Hematopoietic multipotent progenitor cell (in vitro differentiated cells): ENCODE results near the gene RPL3. TPM values are rescaled to one million over a fixed set of nuclear protein-coding genes. Genes with fewer than 3 reads are reported as not detected.

ENCODE experiments used
- DNase-seq, 3 donors: peaks; one replicate each; pipeline ENCODE4 v3.0.0-alpha.2; 2011 to 2015; ENCODE audit warnings: low read depth in 2 of 3, low spot score in 2 of 3
- total RNA-seq: library from RNA; depleted of rRNA; stranded (reverse); fragments of >200 nt; gene quantifications from one replicate; pipeline ENCODE4 v1.2.3, GENCODE V29; 2012

Gene RPL3
- total RNA-seq, 1 donor = 10,531 TPM

DNA sequence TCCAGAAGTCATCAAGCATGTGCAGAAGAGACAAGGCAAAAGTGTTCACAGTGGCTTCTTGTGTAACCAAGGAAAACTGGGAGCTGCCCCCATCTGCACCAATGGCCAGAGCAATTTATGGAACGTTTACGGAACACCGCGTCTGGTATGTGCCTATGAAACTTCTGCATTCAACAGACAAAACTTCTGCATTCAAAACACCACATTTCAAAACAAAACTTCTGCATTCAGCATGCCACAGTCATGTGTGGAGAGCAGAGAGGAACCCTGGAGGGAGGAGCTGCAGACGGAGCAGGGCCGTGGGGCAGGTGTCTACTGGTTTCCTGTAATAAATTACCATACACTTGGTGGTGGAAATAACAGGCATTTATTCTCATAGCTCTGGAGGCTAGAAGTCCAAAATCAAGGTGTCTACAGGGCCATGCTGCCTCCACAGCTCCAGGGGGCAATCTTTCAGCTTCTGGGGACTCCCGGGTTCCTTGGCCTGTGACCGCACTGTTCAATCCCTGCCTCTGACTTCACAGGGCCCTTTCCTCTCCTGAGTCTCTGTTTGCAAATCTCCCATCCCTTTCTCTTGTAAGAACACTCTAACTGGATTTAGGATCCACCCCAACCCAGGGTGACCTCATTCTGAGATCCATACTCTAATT, 32.2 kb downstream of the RPL3 start:
- peak in 2 of 3 donors; percentile 76 to 88 for DNase-seq

- DNase-seq = no peak
These were observed 34.4 kb downstream of the RPL3 start for GRCh38 chr22:39284983-39285382.

DNA sequence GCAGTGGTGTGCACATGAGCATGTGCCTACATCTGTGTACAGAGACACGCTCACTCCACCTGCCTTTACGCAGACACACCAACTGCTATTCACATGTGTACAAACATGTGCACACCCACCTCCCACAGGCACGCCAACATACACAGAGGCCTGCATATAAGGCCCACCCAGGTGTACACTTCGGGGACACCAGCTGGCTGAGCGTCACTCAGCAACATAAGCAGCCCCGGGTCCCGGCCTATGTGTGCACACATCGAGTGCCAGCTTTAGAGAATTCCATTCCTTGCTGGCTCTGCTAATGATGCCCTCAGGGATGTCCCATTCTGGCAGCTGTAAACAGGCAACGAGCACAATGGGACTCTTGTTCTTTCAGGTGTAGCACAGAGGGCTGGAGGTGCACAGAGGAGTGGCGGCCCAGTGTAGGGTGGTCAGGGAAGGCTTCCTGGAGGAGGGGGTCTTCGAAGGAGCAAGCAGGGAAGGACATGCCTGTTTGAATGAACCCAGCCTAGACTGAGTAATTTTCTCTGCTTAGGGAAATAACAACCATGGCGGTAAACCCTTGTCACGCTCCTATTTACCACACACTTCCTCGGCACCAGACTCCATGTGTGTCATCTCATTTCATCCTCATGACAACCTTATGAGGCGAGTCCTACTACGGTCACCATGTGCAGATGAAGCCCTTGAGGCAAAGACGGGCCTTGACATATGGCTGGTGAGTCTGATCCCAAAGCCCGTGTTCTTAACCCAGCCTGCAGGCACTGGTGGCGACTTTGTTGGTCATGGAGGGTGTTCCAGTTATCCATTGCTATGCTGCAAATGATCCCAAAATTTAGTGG, 35.1 kb downstream of the RPL3 start:
- DNase-seq = no peak

GRCh38 chr22:39283322-39284141, 35.9 kb downstream of the RPL3 start:
- no peak for DNase-seq

- DNase-seq = no peak
These were observed 36.6 kb downstream of the RPL3 start for GRCh38 chr22:39282645-39283321.

- peak in 1 of 3 donors; percentile 28 for DNase-seq
These were observed 38.3 kb downstream of the RPL3 start for GRCh38 chr22:39281126-39281525.

GRCh38 chr22:39280250-39280649, 39.2 kb downstream of the RPL3 start:
- no peak for DNase-seq

DNA sequence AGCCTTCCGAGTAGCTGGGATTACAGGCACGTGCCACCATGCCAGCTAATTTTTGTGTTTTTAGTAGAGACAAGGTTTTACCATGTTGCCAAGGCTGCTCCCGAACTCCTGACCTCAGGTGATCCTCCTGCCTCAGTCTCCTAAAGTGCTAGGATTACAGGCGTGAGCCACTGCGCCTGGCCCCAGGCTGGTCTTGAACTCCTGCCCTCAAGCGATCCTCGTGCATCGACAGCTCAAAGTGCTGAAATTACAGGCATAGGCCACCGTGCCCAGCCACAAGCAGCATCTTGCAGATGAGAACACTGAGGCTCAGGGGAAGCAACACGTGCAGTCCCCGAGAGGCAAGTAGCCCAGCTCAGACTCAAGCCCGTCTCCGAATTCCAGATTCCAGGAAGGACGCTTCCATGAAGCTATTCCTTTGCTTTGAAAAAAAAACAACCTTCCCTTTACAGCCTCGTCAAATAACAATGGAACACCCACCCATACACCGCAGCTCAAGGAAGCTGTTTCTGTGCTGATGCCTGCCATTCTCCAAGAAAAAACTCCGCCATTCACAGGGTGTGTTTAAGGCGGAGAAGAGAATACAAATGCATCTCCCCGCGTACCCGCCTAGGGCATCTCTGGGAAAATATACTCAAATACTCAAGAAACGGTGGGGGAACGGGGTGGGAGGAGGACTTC, 40.1 kb downstream of the RPL3 start:
- no peak for DNase-seq

- no peak for DNase-seq
These were observed 41.4 kb downstream of the RPL3 start for GRCh38 chr22:39278040-39278439.

DNA sequence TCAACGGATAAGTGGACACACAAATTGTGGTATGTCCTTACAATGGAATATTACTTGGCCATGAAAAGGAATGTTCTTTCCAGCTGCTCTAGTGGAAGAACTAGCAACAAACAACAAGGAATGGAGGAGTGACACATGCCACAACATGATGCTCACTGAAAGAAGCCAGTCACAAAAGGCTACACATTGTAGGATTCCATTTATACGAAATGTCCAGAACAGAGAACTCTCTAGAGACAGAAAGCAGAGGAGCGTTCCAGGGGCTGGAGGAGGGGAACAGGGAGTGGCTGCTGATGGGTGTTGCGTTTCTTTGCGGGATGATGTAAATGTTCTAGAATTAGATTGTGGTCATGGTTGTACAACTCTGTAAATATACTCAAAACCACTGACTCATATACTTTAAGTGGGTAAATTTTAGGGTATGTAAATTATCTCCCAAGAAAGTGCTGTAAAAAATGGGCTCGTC, 42.2 kb downstream of the RPL3 start:
- no peak for DNase-seq

DNA sequence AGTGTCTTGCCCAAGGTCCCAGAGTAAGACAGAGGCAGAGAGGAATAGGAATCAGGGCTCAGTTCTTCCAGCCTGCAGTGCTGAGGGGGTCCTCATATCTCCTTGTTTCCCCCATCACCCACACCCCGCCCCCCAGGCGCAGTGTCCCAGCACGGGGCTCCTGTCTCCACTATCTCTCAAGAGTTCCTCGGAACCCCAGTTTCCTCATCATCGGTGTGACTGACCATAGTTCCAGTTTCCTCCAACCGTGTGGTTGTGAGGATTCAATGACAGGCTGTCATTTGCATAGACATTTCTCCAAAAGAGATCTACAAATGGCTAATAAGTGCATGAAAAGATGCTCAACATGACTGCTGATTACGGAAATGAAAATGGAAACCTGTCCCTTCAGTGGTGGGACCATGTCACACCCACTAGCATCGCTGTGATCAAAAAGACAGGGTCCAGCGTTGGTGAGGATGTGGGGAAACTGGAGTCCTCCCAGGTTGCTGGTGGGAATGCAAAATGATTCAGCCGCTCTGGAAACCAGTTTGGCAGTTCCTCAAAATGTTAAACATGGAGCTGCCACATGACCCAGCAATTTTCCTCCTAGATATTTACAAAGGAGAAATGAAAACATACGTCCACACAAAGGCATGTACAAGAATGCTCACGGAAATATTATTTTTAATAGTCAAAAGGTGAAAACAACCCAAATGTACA, 42.8 kb downstream of the RPL3 start:
- DNase-seq = no peak

GRCh38 chr22:39275814-39276439, 43.5 kb downstream of the RPL3 start:
- DNase-seq = no peak

DNA sequence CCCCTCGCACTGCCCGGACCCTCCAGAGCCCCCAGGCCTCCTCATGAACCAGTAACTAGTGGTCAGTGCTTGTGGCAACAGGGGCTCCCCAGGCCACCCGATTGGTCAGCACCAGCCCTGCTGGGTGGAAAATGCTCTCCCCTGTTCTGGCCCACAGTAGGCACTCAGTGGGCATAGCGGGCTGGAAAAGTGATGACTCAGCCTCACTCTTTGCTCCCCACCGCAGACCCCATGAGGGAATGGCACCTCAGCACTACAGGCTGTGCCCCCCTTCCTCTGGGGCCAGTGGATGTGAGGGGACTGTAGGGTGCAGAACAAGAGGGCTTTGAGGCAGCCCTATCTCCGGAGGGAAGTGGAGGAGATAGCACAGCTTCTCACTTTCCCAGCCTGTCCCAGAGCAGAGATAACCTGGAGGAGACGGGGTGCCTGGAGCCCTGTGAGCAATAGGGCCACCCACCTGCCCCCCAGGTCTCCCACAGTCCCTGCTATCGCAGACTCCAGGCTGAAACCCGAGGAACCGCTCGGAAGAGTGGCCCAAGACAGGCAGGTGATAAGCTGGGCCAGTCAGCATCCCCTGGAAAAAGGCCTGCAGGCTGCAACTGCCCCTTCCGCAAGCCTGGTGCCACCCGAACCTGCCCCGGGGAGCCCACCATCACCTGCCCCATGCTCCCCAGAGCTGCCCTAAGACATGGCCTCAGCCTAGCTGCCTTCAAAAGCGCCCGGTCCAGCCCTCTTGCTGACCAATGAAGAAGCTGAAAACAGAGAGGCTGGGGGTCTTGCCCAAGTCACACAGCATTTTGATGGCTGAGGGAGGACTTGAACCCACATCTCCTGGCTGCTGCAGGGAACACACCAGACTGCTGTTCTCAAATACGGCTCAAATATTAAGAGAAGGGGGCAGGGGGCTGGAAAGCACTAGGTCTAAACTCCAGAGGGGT, 45.2 kb downstream of the RPL3 start:
- no peak for DNase-seq

- DNase-seq = no peak
These were observed 48.6 kb downstream of the RPL3 start for GRCh38 chr22:39270792-39271191.

- no peak for DNase-seq
These were observed 49.1 kb downstream of the RPL3 start for GRCh38 chr22:39270280-39270679.

GRCh38 chr22:39269095-39269790, 50.2 kb downstream of the RPL3 start:
- no peak for DNase-seq

GRCh38 chr22:39268645-39269044, 50.8 kb downstream of the RPL3 start:
- DNase-seq = no peak
